ENCODE data around the gene EPYC.
"Not testable (repeated sequence)": the region's sequence is repeated elsewhere in the genome, so short reads cannot be mapped to it uniquely, and the experiment has no call there.

EPYC gene

DNA sequence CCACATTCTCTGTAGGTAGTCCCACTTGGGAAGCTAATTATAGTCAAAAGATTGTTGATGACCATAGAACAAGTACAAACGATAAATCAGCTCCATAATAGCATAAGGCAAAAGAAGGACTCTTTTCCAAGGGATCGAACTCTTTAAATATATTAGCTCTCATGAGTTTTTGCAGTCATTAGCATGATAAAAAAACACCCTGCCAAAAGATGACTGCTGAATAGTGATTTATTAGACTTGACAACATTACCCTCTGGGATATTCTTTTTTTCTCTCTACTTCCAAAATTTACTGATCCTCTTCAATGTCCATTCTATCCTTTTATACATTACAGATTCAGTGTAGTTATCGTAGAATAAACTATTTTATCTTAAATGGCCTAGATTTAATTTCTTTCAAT, 14.2 kb downstream of the EPYC start:
- no peak for DNase-seq (ENCODE audit: low read depth in 2 of 2)

DNA sequence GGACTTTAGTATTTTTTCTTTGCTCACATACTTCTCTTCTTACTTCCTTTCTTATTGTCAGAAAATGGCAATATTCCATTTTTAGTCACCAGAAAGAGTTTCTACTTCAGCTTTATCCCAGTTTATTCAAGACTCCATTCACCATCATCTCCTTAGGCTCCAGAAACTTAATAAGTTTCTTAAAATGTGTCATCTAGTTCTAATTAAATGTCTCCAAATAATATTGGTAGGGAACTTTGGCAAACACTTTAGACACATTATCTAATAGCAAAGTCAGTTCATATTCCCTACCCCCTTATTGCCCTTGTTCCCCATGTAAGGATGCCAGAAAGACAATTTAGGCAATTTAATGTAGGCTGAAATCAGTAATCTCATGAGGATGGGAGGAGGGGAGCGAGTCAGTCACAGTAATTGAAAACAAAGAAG, 15.1 kb downstream of the EPYC start:
- DNase-seq (ENCODE audit: low read depth in 2 of 2), result no peak

DNA sequence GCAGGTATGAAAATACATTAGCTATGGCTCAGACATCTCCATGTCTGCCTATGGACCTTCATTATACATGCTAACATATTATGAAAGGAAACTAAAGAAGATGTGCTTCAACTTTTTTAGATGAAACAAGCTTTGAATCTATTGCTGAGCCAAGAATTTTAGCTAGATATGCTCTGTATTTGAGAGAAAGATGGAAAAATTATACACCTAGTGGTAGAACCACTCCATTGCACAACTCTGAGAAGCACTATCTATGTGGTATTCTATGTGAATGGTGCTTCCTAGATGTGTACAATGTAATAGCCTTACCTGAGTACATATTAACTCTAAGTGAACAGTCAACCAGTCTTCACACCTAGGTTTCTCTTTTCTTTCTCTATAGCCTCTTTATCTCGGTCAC, 17.3 kb downstream of the EPYC start:
- no peak for DNase-seq (ENCODE audit: low read depth in 2 of 2)

DNA sequence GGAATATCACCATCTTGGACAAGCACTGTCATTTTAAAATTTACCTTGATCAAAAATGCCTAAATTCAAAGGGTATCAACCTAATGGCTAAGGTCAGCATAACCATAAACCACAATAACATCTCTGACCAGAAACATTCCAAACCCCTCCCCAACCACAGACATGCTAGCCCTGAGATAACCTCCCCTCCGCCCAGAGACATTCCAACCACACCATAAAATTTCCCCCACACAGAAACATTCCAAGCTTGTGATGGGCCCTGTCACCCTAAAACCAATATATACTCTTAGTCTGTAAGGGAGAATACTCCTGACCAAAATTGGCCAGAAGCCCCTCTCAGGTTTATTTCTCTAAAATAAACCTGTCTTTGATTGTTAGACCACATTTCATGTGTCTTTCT, 17.7 kb downstream of the EPYC start:
- DNase-seq (ENCODE audit: low read depth in 2 of 2), result no peak

DNA sequence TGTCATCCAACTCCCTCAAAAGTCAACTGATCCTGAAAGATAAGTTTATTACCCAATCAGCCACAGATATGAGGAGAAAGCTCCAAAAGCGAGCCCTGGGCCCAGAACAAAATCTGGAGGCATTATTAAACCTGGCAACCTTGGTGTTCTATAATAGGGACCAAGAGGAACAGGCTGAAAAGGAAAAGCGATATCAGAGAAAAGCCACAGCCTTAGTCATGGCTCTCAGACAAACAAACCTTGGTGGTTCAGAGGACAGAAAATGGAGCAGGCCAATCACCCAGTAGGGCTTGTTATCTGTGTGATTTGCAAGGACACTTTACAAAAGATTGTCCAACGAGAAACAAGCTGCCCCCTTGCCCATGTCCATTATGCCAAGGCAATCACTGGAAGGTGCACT, 19.4 kb downstream of the EPYC start:
- not testable (repeated sequence) for DNase-seq (ENCODE audit: low read depth in 2 of 2)

DNA sequence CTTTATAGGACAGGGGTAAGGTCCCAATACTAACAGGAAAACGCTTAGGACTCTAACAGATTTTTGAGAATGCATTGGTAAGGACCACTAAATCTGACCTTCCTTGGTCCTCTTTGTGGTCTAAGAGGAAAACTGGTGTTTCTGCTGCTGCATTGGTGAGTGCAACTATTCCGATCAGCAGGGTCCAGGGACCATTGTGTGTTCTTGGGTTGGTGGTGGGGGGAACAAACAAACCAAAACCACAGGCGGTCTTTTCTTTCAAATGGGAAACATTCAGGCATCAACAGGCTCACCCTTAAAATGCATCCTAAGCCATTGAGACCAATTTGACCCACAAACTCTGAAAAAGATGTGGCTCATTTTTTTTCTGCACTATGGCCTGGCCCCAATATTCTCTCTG, 20.7 kb downstream of the EPYC start:
- DNase-seq (ENCODE audit: low read depth in 2 of 2), result no peak

DNA sequence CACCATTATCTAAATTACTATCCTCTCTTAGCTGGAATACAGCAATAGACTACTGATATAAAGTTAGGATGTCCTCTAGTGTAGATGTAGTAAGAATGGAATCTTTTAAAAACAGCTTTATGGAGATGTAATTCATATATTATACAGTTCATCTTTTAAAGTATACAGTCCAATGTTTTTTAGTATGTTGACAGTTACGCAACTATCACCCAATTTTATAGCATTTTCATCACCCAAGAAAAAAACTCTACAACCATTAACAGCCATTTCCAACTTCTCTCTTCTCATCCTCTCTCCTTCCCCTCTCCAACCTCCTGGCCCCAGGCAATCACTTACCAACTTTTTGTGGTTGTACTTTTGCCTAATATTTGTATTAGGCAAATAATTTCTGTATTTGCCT, 22.6 kb downstream of the EPYC start:
- no peak for DNase-seq (ENCODE audit: low read depth in 2 of 2)

DNA sequence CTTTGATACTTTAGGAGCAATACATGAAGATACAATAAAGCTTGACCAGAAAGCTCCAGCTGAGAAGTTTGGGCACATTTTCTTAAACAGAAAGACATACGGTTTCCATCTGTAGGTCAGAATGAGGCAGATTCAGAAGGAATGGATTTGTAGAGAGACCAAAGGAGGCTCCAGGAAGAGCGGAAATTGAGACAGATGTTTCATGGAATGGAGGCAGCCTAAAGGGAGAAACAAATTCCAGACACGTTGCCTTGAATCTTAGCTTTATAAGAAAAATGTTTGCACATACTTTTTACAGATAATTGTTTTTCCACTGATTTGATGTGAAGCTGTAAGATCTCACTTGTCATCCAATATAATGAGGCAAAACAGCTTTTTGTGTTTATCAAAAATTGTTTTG, 24.8 kb downstream of the EPYC start:
- DNase-seq (ENCODE audit: low read depth in 2 of 2), result no peak

DNA sequence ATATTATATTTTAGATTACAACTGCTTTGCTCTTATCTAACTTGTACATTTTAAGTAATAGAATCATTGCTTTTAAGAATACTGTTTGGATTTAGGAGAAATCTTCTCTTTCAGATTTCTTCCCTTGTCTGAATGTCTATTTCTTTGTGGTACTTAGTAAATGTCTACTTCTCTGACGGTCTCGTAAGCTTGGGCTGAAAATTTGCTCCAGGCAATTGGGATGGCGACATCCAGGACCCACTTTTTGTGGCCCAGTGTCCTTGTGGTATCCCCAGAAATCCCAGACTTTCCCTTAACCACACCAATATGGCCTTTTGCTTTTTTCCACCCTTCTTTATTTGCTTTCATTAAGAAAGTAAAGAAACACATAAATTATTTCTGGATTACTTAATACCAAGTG, 25.8 kb downstream of the EPYC start:
- DNase-seq (ENCODE audit: low read depth in 2 of 2), result no peak

DNA sequence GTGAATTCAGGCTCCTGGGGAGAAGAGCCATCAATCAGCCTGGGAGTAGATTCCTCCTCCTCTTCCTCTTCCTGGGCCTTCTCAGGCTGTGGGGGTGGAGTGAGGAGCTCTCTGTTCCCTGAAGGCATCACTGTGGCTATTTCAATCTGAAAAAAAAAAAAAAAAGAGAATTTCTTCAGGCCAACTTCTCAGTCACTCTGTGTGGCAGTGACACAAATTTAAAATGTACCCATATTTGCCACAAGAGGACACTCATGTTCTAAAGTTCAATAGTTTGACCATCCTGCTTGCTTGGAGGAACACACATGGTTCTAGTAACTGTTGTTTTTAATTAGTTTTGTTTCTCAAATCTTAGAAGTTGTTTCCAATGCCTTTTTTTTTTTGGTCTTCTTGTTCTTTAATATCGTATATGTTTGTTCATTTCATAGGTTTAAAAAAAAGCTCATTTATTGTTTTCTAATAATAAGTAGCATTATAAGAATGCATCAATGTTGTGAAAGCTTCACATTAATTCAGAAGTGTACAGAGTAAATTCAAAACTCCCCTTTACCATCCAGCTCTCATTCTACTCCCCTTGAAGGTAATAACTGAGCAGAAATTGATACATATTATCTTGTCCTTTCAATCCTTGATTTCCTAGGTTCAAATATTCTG, 26.5 kb downstream of the EPYC start:
- DNase-seq (ENCODE audit: low read depth in 2 of 2), result no peak

DNA sequence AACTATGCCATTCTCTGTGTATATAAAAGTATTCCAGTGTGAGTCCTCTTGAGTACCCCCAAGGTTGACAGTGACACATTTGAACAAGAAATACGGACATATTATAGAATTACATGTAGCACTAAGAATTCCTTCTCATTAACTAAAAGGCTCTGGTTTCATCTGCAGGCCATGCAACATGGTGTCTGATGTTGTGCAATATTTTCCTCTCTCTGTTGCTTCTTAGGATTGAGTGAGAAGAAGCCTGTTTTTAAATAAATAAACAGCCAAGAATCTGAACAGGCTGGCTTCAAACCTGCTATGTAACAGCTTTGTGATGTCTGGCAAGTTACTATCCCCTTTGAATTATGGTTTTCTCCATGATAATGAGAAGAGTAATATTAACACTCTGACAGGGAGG, 27.5 kb downstream of the EPYC start:
- DNase-seq (ENCODE audit: low read depth in 2 of 2), result no peak

DNA sequence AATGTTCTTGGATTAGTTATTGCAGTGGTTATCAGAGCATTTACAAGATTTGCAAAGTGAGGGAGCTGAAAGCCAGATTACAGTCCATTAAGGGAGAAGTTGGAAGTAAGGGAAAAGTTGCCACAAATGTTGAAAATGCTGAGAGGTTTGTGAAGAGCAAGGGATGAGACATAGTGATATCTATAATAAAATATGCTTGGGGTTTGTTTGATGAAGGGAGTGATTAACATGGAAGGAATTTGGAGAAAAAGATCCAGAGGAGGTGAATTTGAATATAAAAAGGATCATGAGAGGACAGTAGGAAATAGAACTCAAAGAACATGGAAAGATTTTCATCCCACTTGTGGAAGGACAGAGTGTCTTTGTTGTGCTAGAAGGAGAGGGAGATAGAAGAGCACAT, 30.5 kb downstream of the EPYC start:
- DNase-seq (ENCODE audit: low read depth in 2 of 2), result no peak

DNA sequence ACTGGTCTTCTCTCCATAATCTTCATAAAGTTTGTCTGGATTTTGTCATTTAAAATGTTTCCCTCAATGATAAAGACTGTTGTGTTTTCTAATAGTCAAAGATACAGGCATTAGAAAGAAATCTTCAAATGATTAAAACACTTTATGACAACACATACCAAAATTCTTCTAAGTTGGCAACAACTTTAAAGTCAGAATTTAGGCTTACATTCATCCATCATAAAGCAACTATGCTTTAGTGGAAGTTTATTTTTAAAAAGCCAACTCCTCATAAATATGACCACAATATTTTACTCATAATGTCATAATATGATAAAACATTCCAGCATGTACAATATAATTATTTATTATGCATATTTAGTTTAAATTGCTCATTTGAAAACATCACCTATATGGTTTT, 32.5 kb downstream of the EPYC start:
- DNase-seq (ENCODE audit: low read depth in 2 of 2), result no peak

DNA sequence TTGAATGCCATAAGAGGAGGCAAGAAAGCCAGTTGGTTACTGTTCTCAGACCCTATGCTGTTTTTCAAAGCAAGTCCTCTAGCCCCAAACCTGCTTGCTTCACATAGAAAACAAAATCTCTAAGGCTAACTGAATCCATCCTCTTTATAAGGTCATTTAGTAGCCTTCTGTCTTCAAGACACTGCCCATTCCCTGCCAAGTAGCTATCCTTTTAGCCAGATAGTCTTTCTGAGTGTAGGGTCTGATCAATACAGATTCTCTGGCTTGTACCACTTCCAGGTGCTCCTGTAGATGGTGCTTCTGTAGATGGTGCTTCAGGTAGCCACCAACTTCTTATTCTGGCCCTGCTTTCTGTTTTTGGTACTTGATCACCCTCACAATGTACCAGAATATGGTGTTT, 33.9 kb downstream of the EPYC start:
- no peak for DNase-seq (ENCODE audit: low read depth in 2 of 2)

DNA sequence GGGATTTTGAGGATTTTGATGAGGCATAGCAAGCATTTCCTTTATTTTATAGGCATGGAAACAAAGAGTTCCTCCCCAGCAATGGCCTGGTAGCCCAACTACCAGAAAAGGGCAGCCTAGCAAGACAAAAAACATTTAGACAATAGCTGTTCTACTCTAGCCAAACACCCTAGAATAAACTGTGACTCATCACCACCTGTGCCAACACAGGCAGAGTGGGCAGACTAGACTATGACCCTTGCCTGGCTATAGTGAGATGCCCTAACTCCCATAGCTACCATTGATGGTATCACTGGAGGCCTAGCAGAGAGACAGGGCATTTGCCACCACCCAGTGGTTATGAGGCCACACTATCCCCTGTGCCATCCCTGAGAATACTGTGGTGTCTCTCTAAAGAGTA, 34.3 kb downstream of the EPYC start:
- DNase-seq (ENCODE audit: low read depth in 2 of 2), result no peak

DNA sequence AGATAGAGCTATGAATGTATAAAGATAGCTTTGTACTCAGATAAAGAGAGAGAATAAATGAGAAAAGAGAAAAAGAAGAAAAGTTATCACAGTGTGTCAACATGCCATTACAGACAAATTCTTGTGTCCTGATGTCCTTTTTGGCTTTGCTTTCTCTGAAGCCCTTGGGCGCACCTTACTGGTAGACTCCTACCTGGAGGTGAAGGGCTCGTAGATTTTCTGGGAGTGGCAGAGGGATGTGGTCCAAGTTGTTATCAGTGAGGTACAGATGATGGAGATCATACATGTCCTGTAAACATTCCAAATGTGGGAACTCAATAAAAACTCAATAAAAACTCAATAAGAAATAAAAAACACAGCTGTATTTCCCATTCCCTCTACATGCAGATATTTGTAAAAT, 34.9 kb downstream of the EPYC start:
- DNase-seq (ENCODE audit: low read depth in 2 of 2), result no peak

DNA sequence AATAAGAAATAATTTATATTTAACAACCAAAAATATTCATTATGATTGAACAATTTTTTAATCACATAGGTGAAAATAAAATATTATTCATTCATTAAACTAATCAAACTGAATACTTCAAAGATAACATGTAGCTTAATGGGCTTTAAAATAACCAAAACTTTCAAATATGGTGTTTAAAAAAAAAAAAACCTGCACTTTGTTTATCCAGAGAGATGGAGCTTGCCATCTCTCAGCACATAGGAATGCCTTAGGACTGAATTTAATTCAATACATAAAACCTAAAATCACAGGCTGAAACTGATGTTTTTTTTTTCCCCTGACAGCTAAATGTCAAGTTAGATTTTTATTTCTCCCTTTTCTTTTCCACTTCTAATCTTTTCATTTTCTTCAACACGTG, 35.4 kb downstream of the EPYC start:
- no peak for DNase-seq (ENCODE audit: low read depth in 2 of 2)

DNA sequence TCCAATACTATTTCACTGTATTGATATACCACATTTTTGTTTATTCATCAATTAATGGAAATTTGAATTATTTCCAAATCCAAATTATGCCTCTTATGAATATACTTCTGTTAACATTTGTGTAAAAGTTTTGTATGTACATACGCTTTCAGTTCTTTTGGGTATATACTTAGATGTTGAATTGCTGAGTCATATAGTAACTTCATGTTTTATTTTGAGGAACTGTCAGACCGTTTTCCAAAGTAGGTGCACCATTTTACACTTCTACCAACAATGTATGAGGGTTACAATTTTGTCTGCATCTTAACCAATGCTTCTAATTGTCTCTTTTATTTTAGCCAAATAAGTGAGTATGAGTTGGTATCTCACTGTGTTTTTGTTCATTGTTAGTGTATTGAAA, 39.6 kb downstream of the EPYC start:
- no peak for DNase-seq (ENCODE audit: low read depth in 2 of 2)

DNA sequence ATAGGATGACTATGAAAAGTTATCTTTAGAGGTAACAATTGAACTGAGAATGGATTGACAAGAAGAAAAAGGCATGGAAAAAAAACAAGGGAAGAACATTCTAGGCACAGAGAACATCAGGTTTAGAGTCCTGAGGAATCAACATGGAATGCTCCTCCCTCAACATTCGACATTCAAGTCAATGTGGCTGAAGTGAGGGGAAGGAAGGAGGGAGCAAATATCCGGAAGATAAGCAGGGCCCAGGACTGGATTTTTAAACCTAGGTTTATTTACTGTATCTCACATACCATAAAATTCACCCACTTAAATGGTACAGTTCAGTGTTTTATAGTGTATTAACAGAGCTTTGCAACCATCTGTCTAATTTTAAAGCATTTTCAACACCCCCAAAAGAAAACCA, 40.2 kb downstream of the EPYC start:
- no peak for DNase-seq (ENCODE audit: low read depth in 2 of 2)

DNA sequence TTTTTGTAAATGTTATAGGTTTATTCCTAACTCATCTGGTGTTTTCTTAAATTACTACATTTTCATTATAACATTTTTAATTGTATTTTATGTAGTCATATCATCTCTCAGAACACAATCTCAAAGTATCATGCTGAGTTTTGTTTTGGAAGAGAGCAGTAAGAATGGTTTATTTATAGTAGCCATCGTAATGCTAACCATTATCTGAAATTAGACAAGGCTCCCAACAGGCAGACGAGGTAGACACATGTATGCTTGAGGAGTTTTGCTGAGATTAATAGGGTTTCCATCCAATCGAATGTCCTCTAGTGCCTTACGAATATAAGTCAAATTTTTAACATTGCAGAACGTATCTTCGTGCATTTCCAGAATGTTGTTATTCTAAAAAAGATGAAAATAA, 40.8 kb downstream of the EPYC start:
- DNase-seq (ENCODE audit: low read depth in 2 of 2), result no peak

DNA sequence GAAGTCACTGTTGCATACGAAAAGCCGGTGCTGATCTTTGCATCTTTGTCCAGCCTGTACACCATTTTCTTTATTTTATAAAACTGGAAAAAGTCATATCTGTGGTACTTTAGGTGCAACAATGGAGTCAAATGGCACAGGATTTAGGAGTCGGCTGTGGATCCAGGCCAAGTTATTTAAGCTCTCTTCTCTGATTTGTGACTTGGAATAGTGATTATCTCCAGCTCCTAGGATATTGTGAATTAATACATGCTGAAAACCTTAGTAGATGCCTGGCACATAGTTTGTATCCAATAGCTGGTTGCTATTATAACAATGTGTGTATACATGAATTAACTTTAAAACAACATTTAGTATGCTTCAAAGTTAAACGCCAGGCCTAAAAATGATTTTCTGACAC, 43.6 kb downstream of the EPYC start:
- DNase-seq (ENCODE audit: low read depth in 2 of 2), result no peak

DNA sequence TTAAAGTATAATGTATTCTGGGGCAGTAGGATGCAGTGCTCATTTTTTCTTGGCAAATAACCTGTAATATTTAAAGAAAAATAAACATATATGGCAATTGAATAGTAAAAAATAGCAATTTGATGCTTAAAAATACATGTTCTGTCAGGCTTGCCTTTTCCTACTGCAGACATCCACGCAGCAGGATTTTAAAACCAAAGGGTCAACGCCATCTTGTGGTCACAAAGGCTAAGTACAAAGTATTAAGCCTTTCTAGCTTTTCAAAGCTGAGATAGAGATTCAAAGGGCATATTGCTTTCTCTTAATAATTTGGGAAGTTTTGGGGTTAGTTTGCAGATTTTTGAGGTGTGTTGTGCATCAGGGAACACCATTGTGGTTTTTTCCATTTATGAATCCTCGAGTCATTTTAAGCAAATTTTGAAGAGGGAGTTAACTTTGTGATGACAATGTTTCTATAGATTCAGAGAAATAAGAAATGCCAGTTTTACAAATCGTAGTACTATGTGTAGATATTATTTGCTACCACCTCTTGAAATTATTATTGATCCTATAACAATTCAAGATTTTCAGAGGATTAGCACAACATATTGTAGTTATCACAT, 45.1 kb downstream of the EPYC start:
- no peak for DNase-seq (ENCODE audit: low read depth in 2 of 2)

DNA sequence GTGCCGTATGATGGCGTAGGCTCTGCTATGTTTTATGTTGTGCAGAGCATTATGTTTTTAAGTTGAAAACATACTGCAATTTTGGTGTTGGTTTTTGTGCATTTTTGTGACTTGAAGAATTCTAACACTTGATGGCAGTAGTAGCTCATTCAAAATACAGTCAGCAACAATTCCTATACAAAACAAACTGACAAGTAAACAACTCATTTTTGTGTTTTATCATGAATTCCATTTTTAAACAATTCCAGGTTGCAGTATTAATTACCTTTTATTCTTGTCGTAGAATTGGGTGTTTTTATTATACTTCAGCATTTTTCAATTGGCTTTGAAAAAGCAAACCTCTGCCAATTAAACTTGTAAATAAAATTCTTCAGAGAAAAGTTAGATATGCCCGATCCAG, 45.7 kb downstream of the EPYC start:
- DNase-seq (ENCODE audit: low read depth in 2 of 2), result no peak

DNA sequence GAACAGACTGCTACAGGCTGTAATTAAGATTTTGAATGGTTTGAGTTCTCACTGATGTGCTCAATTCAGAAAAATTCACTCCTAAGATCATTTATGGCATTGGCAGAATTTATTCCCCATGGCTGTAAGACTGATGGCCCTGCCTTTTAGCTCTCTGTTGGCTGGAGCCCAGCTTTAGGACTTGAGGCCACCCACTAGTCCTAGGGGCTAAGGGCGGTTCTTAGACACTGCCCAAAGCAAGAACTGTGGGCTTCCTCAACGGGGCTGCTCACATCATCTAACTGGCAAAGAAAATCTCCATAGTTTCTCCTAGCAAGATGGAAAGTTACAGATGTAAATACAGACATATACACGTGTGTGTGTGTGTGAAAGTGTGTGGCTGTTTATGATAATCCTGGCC, 46.4 kb downstream of the EPYC start:
- DNase-seq (ENCODE audit: low read depth in 2 of 2), result no peak
